Esophagus (tissue), 2 donors: ENCODE results near the gene PITPNC1. TPM values are rescaled to one million over a fixed set of nuclear protein-coding genes. Genes with fewer than 3 reads are reported as not detected.
"Not testable (repeated sequence)": the region's sequence is repeated elsewhere in the genome, so short reads cannot be mapped to it uniquely, and the experiment has no call there.

Experiments
- H3K27ac ChIP-seq, 2 donors: one replicate each; pipeline ENCODE4 v1.5.1; 2013; ENCODE audit warnings: low read depth in 2 of 2, mild to moderate bottlenecking in 2 of 2, inconsistent platforms in 1 of 2, low read length in 1 of 2, moderate library complexity in 1 of 2
- H3K27me3 ChIP-seq, 2 donors: one replicate each; pipeline ENCODE4 v1.6.1; 2013; ENCODE audit warnings: low read length in 2 of 2, control low read depth in 1 of 2, mild to moderate bottlenecking in 1 of 2; ENCODE audit not compliant: insufficient read depth in 2 of 2, control insufficient read depth in 1 of 2
- H3K36me3 ChIP-seq, 2 donors: one replicate each; pipeline ENCODE4 v1.6.1; 2013; ENCODE audit warnings: low read length in 1 of 2; ENCODE audit not compliant: control insufficient read depth in 2 of 2, insufficient read depth in 2 of 2
- H3K4me1 ChIP-seq, 2 donors: one replicate each; pipeline ENCODE4 v1.6.1; 2013; ENCODE audit warnings: low read length in 1 of 2; ENCODE audit not compliant: control insufficient read depth in 2 of 2, insufficient read depth in 2 of 2
- H3K4me3 ChIP-seq, 2 donors: one replicate each; pipeline ENCODE4 v1.5.1; 2013; ENCODE audit warnings: low read length in 2 of 2, mild to moderate bottlenecking in 2 of 2, low read depth in 1 of 2, moderate library complexity in 1 of 2
- H3K9me3 ChIP-seq, 2 donors: one replicate each; pipeline ENCODE4 v1.6.1; 2013; ENCODE audit warnings: mild to moderate bottlenecking in 2 of 2, low read depth in 1 of 2, low read length in 1 of 2, moderate library complexity in 1 of 2; ENCODE audit not compliant: control insufficient read depth in 2 of 2, insufficient read depth in 1 of 2
- WGBS, 2 donors: extraction: QIAGEN DNeasy Blood & Tissue Kit; methylation state at CpG; one replicate each; pipeline ENCODE4 v1.1.7; 2013; 5-methylcytosine and 5-hydroxymethylcytosine counted together
- polyA plus RNA-seq, 2 donors: library from polyadenylated mRNA; stranded (reverse); fragments of 200-250 nt; gene quantifications; one replicate each; pipeline ENCODE4 v1.2.3, GENCODE V29; 2013
- donor health status: healthy with polysubstance abuse.
- donor health status: Bipolar disorder and iron deficiency.

Gene PITPNC1
- polyA plus RNA-seq, 2 donors = 7.9 to 9.6 TPM

DNA sequence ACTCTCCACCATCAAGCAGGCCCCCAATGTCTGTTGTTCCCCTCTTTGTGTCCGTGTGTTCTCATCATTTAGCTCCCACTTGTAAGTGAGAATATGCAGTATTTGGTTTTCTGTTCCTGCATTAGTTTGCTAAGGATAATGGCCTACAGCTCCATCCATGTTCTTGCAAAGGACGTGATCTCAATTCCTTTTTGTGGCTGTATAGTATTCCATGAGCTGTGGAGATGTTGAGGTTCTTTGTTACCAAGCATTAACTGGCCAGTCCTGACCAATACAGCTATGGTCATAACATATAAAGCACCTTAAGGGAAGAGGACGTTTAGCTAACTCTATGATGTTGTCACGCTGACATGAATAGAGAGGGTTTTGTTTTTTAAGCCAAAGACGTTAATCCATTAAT is 118.5 kb downstream of the PITPNC1 start:
- not testable (repeated sequence) for H3K27me3 ChIP-seq, H3K9me3 ChIP-seq, H3K4me3 ChIP-seq, H3K36me3 ChIP-seq, H3K27ac ChIP-seq, H3K4me1 ChIP-seq
- WGBS, 2 donors = 93 to 95% methylated on average over 5 of the region's 5 CpGs

- H3K27me3 ChIP-seq = no peaks in the 10 kb centered on the region
- 75 to 81% methylated on average over 7 of the region's 7 CpGs for WGBS, 2 donors
- no peak overlapping the region for H3K4me3 ChIP-seq
- no peaks in the 10 kb centered on the region for H3K36me3 ChIP-seq
- no peaks in the 10 kb centered on the region for H3K4me1 ChIP-seq
- no peaks in the 10 kb centered on the region for H3K9me3 ChIP-seq
- H3K27ac ChIP-seq = no peak overlapping the region
Measured at GRCh38 chr17:67496286-67496685, 119.2 kb downstream of the PITPNC1 start.

DNA sequence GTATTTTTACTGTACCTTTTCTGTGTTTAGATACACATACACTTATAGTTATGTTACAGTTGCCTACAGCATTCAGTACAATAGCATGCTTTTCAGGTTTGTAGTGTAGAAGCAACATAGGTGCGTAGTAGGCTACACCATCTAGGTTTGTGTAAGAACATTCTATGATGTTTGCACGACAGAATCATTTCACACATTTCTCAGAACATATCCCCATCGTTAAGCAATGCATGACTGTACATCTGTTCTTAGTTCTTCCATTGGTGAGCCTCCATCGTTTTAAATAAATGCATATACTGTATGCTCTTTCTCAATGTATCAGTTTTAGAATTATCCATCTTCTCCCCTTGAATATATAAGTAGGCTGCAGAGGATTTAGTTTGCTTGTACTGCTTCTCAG is 122.6 kb downstream of the PITPNC1 start:
- WGBS, 2 donors = 93 to 95% methylated on average over 4 of the region's 4 CpGs
- no peaks in the 10 kb centered on the region for H3K36me3 ChIP-seq
- H3K27ac ChIP-seq = no peak overlapping the region

DNA sequence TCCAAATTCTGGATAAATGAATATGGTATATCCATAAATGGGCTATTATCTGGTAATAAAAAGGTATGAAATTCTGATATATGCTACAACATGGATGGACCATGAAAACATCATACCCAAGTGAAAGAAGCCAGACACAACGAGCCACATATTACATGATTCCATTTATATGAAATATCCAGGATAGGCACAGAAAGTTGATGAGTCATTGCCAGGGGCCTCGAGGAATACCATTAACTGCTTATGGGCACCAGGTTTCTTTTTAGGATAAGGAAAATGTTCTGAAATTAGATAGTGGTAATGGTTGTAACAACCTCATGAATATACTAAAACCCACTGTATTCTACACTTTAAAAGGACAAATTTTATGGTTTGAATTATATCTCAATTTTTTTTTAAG is 123.2 kb downstream of the PITPNC1 start:
- H3K4me3 ChIP-seq = no peak overlapping the region
- WGBS, 2 donors = 47 to 53% methylated on average over 2 of the region's 2 CpGs
- H3K36me3 ChIP-seq = no peaks in the 10 kb centered on the region
- no peaks in the 10 kb centered on the region for H3K4me1 ChIP-seq
- no peak overlapping the region for H3K27ac ChIP-seq
- H3K27me3 ChIP-seq = no peaks in the 10 kb centered on the region
- H3K9me3 ChIP-seq = no peaks in the 10 kb centered on the region

More for the DNA sequence above, 122.6 kb downstream of the PITPNC1 start:
- H3K4me1 ChIP-seq = no peaks in the 10 kb centered on the region
- H3K4me3 ChIP-seq = no peak overlapping the region
- no peaks in the 10 kb centered on the region for H3K9me3 ChIP-seq
- H3K27me3 ChIP-seq = no peaks in the 10 kb centered on the region

- WGBS, 2 donors = 97 to 98% methylated on average over 11 of the region's 11 CpGs
- no peaks in the 10 kb centered on the region for H3K4me1 ChIP-seq
- no peaks in the 10 kb centered on the region for H3K27me3 ChIP-seq
- H3K27ac ChIP-seq = no peak overlapping the region
- no peaks in the 10 kb centered on the region for H3K9me3 ChIP-seq
- no peak overlapping the region for H3K4me3 ChIP-seq
- H3K36me3 ChIP-seq = no peaks in the 10 kb centered on the region
Measured at GRCh38 chr17:67500677-67501300, 123.7 kb downstream of the PITPNC1 start.

- Histone ChIP-seq H3K27me3 (no peaks in the 10 kb centered on the region), H3K36me3 (no peaks in the 10 kb centered on the region), H3K4me1 (no peaks in the 10 kb centered on the region), H3K9me3 (no peaks in the 10 kb centered on the region), H3K27ac (no peak overlapping the region), H3K4me3 (no peak overlapping the region)
- WGBS, 2 donors = 90 to 95% methylated on average over 3 of the region's 3 CpGs
Measured at GRCh38 chr17:67502151-67502550, 125.1 kb downstream of the PITPNC1 start.

- Histone ChIP-seq H3K9me3 (no peaks in the 10 kb centered on the region), H3K27me3 (no peaks in the 10 kb centered on the region), H3K36me3 (no peaks in the 10 kb centered on the region), H3K4me3 (no peak overlapping the region), H3K27ac (no peak overlapping the region), H3K4me1 (no peaks in the 10 kb centered on the region)
- WGBS, 2 donors = 43 to 58% methylated on average over 1 of the region's 1 CpG
Measured at GRCh38 chr17:67503184-67503583, 126.1 kb downstream of the PITPNC1 start.

GRCh38 chr17:67503739-67504138 is 126.7 kb downstream of the PITPNC1 start:
- no peaks in the 10 kb centered on the region for H3K27me3 ChIP-seq
- H3K4me3 ChIP-seq = no peak overlapping the region
- 45 to 75% methylated on average over 2 of the region's 2 CpGs for WGBS, 2 donors
- H3K9me3 ChIP-seq = no peaks in the 10 kb centered on the region
- H3K4me1 ChIP-seq = no peaks in the 10 kb centered on the region
- no peak overlapping the region for H3K27ac ChIP-seq
- H3K36me3 ChIP-seq = no peaks in the 10 kb centered on the region

GRCh38 chr17:67504182-67504581 is 127.1 kb downstream of the PITPNC1 start:
- H3K4me1 ChIP-seq = no peaks in the 10 kb centered on the region
- no peaks in the 10 kb centered on the region for H3K9me3 ChIP-seq
- WGBS, 2 donors = 48 to 70% methylated on average over 2 of the region's 2 CpGs
- H3K27me3 ChIP-seq = no peaks in the 10 kb centered on the region
- no peak overlapping the region for H3K4me3 ChIP-seq
- no peak overlapping the region for H3K27ac ChIP-seq
- no peaks in the 10 kb centered on the region for H3K36me3 ChIP-seq

DNA sequence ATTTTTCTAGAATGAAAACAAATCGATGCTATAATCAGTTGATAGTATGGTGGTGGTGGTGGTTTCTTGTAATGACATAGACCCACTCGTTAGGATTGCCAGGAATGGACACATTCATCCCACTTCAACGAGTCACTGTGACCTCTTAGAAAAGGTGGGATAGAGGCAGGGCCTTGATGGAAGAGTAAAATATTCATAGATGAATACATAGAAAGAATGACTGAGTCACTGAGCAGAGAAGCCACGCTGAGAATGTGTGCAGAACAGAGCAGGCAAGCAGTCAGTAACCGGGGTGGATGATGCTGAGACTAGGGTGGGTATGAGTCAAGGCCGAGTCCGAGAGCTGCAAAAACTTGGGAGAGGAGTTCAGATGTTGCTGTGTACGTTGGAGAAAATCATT is 129.9 kb downstream of the PITPNC1 start:
- no peaks in the 10 kb centered on the region for H3K27me3 ChIP-seq
- H3K36me3 ChIP-seq = no peaks in the 10 kb centered on the region
- no peak overlapping the region for H3K4me3 ChIP-seq
- H3K27ac ChIP-seq = no peak overlapping the region
- peaks cover 0 to 2% of the 10 kb centered on the region in 2 donors for H3K4me1 ChIP-seq
- WGBS, 2 donors = 87 to 93% methylated on average over 8 of the region's 8 CpGs
- H3K9me3 ChIP-seq = no peaks in the 10 kb centered on the region
